ENCODE results near the gene GPBP1. TPM values are rescaled to one million over a fixed set of nuclear protein-coding genes. Genes with fewer than 3 reads are reported as not detected.
A peak's percentile ranks its signal among the peaks of the same experiment; 100 is the strongest.

Gene GPBP1
- total RNA-seq, 1 experiment from 2014 or later, result 69.5 TPM

- peaks cover 14 to 25% of the 10 kb centered on the region in 2 experiments for H3K4me1 ChIP-seq (ENCODE audit: control insufficient read depth in 1 of 2, insufficient read depth in 2 of 2, low read length in 2 of 2)
- peak; percentile 74 for ATAC-seq
- H3K9me3 ChIP-seq (ENCODE audit: control insufficient read depth in 1 of 2, insufficient read depth in 1 of 2, low read depth in 1 of 2, low read length in 2 of 2), result no peaks in the 10 kb centered on the region
- ChIA-PET RAD21 (ENCODE audit: low non-redundant PET in 1 of 2, low total read pairs in 2 of 2, uncharacterized antibody in 2 of 2, unreplicated experiment in 2 of 2) (no interaction called here), CTCF (no interaction called here), POLR2A (no interaction called here)
- H3K36me3 ChIP-seq (ENCODE audit: control insufficient read depth in 1 of 2, insufficient read depth in 2 of 2, low read length in 2 of 2), result peaks cover 1 to 3% of the 10 kb centered on the region in 2 experiments; a peak in 1 of 4 replicates
- peak overlapping the region; percentile 37; the same call in 1 of the 2 replicates for H3K27ac ChIP-seq (ENCODE audit: low read depth, low read length)
- no peak overlapping the region for H3K4me2 ChIP-seq (ENCODE audit: low read length)
- H3K79me2 ChIP-seq (ENCODE audit: insufficient read depth, low read length), result peaks cover 99% of the 10 kb centered on the region
- H4K20me1 ChIP-seq (ENCODE audit: insufficient read depth), result peaks cover 30% of the 10 kb centered on the region
- no peak overlapping the region for H2AFZ ChIP-seq (ENCODE audit: low read depth, low read length, poor library complexity, severe bottlenecking)
- no peaks in the 10 kb centered on the region for H3K9me2 ChIP-seq (ENCODE audit: insufficient read depth)
- no peaks in the 10 kb centered on the region for H3K27me3 ChIP-seq (ENCODE audit: insufficient read depth, low read length)
- intact Hi-C loops (cut with micrococcal nuclease), result loop anchor here (1.0 to 5.0 kb wide), 4 partner anchors 83 to 950 kb away; partner anchors contain the start of gene MIER3
- no TSS peak for BruUV-seq (replicated peaks)
- TF ChIP-seq RAD21 (IDR thresholded peaks at IDR 0.05; ENCODE audit: low read depth) (peak; percentile 78), ATF3 (IDR thresholded peaks at IDR 0.05) (no peak), CTCF (IDR thresholded peaks at IDR 0.05 in 2 of 3, conservative IDR thresholded peaks at IDR 0.05 in 1 of 3; ENCODE audit: borderline replicate concordance in 1 of 3, insufficient read depth in 1 of 3, low read depth in 2 of 3, low read length in 2 of 3) (peak; percentile 43 to 89 (median 69); a peak in 5 of 6 replicates)
- no peak overlapping the region for H3K4me3 ChIP-seq (replicated peaks in 1 of 2; ENCODE audit: low read depth in 1 of 2, low read length in 2 of 2)
- peak; percentile 35 for DNase-seq (ENCODE audit: low read depth, low spot score)
- H3K9ac ChIP-seq (ENCODE audit: low read length), result no peak overlapping the region
These were observed 47.2 kb downstream of the GPBP1 start for GRCh38 chr5:57221049-57221568.

GRCh38 chr5:57225553-57225952 is 51.7 kb downstream of the GPBP1 start:
- POLR2A ChIA-PET, result no interaction called here
- no peaks in the 10 kb centered on the region for H3K9me3 ChIP-seq (ENCODE audit: control insufficient read depth in 1 of 2, insufficient read depth in 1 of 2, low read depth in 1 of 2, low read length in 2 of 2)
- intact Hi-C loops (cut with micrococcal nuclease), result no loop called here
- peaks cover 2 to 6% of the 10 kb centered on the region in 2 experiments; a peak in 3 of 4 replicates for H3K4me1 ChIP-seq (ENCODE audit: control insufficient read depth in 1 of 2, insufficient read depth in 2 of 2, low read length in 2 of 2)
- RAD21 ChIA-PET (ENCODE audit: low non-redundant PET in 1 of 2, low total read pairs in 2 of 2, uncharacterized antibody in 2 of 2, unreplicated experiment in 2 of 2), result no interaction called here
- H3K4me2 ChIP-seq (ENCODE audit: low read length), result no peak overlapping the region
- TSS peak; percentile 9 for BruUV-seq (replicated peaks)
- H3K27ac ChIP-seq (ENCODE audit: low read depth, low read length), result no peak overlapping the region
- CTCF ChIA-PET, result no interaction called here
- H4K20me1 ChIP-seq (ENCODE audit: insufficient read depth), result peaks cover 25% of the 10 kb centered on the region; the same call in 1 of the 2 replicates
- peaks cover under 1 to 4% of the 10 kb centered on the region in 2 experiments; a peak in 1 of 4 replicates for H3K36me3 ChIP-seq (ENCODE audit: control insufficient read depth in 1 of 2, insufficient read depth in 2 of 2, low read length in 2 of 2)
- peaks cover 100% of the 10 kb centered on the region for H3K79me2 ChIP-seq (ENCODE audit: insufficient read depth, low read length)
- no peak for DNase-seq (ENCODE audit: low read depth, low spot score)
- no peak for TF ChIP-seq ZBTB33 (IDR thresholded peaks at IDR 0.05; ENCODE audit: extremely low read depth, insufficient replicate concordance, low read length)
- TF ChIP-seq CEBPB (IDR thresholded peaks at IDR 0.05; ENCODE audit: low read depth), result no peak
- no peak for TF ChIP-seq SRF (IDR thresholded peaks at IDR 0.05; ENCODE audit: low read depth)
- TF ChIP-seq SIN3A (IDR thresholded peaks at IDR 0.05; ENCODE audit: low read depth), result no peak
- no peak for TF ChIP-seq ZFX (IDR thresholded peaks at IDR 0.05)
- no peaks in the 10 kb centered on the region for H3K9me2 ChIP-seq (ENCODE audit: insufficient read depth)
- no peak overlapping the region for H3K4me3 ChIP-seq (replicated peaks in 1 of 2; ENCODE audit: low read depth in 1 of 2, low read length in 2 of 2)
- H2AFZ ChIP-seq (ENCODE audit: low read depth, low read length, poor library complexity, severe bottlenecking), result no peak overlapping the region
- ATAC-seq, result no peak
- H3K27me3 ChIP-seq (ENCODE audit: insufficient read depth, low read length), result no peaks in the 10 kb centered on the region
- H3K9ac ChIP-seq (ENCODE audit: low read length), result no peak overlapping the region
